GM18519 (cell line): Measurements from ENCODE around the gene AK4.

Experiments
- ATAC-seq: cut with Tn5 transposase; IDR thresholded peaks from one replicate; pipeline ENCODE4 v1.9.1; 2021; ENCODE audit warnings: mild to moderate bottlenecking, moderate library complexity; ENCODE audit not compliant: unreplicated experiment, low FRiP score

The AK4 gene

GRCh38 chr1:65266476-65266875, 118.5 kb downstream of the AK4 start:
- no peak for ATAC-seq

- no peak for ATAC-seq
Observed at GRCh38 chr1:65267271-65267670, 119.3 kb downstream of the AK4 start.

GRCh38 chr1:65267683-65268082, 119.7 kb downstream of the AK4 start:
- ATAC-seq = no peak

GRCh38 chr1:65269612-65270011, 121.6 kb downstream of the AK4 start:
- no peak for ATAC-seq

GRCh38 chr1:65276197-65276939, 128.4 kb downstream of the AK4 start:
- ATAC-seq = no peak

- no peak for ATAC-seq
Observed at GRCh38 chr1:65277605-65278347, 129.8 kb downstream of the AK4 start.

- no peak for ATAC-seq
Observed at GRCh38 chr1:65278376-65279069, 130.5 kb downstream of the AK4 start.

- ATAC-seq = no peak
Observed at GRCh38 chr1:65279070-65279779, 131.2 kb downstream of the AK4 start.
